ENCODE results near the gene ZNF467. TPM values are rescaled to one million over a fixed set of nuclear protein-coding genes. Genes with fewer than 3 reads are reported as not detected.

The ZNF467 gene
- total and polyA plus RNA-seq, 2 donors (not counting 3 experiments of a cell fraction or from before 2014, with no cell fraction given): 4.2 to 8.9 TPM

- Histone ChIP-seq H3K27ac (ENCODE audit: insufficient read depth, low read depth, low read length) (no peak overlapping the region), H3K9me1 (replicated peaks; ENCODE audit: control insufficient read depth, extremely low read depth, insufficient read depth, low read length) (no peaks in the 10 kb centered on the region), H3K4me2 (ENCODE audit: insufficient read depth, low read length) (no peak overlapping the region), H4K20me1 (replicated peaks; ENCODE audit: control insufficient read depth, extremely low read depth, insufficient read depth, low read length) (no peaks in the 10 kb centered on the region), H3K4me3 (replicated peaks in 1 of 3; ENCODE audit: insufficient read depth in 1 of 3, low read depth in 1 of 3, low read length in 3 of 3) (no peak overlapping the region), H3K9me3 (replicated peaks; ENCODE audit: control insufficient read depth, insufficient read depth, low read length) (no peaks in the 10 kb centered on the region), H3K27me3 (ENCODE audit: control insufficient read depth in 2 of 2, insufficient read depth in 2 of 2, low read length in 2 of 2) (peaks cover 4 to 8% of the 10 kb centered on the region in 2 experiments), H2AFZ (ENCODE audit: low read depth, low read length) (no peak overlapping the region), H3K9ac (replicated peaks; ENCODE audit: extremely low read depth, insufficient read depth, low read length) (no peak overlapping the region), H3K4me1 (ENCODE audit: control insufficient read depth, extremely low read depth, insufficient read depth, low read length) (no peaks in the 10 kb centered on the region), H3K36me3 (ENCODE audit: control insufficient read depth in 2 of 2, extremely low read depth in 1 of 2, insufficient read depth in 2 of 2, low read length in 2 of 2) (no peaks in the 10 kb centered on the region), H3K79me2 (ENCODE audit: control insufficient read depth, insufficient read depth, low read length) (no peaks in the 10 kb centered on the region)
- intact Hi-C loops (cut with micrococcal nuclease) (no loop called here), dilution Hi-C loops (cut with MboI; ENCODE audit: extremely low pct_ligation_motif_present, low sequenced_read_pairs) (no loop called here)
- ChIA-PET CTCF (no interaction called here), POLR2A (no interaction called here)
- DNase-seq (ENCODE audit: low read depth, low spot score) (no peak), FAIRE-seq (no peak)
- no TSS peak for BruUV-seq (replicated peaks)
- no peak for TF ChIP-seq FOS (IDR thresholded peaks at IDR 0.05; ENCODE audit: borderline replicate concordance, insufficient read depth, low read length)
- TF ChIP-seq, protein P1, sequence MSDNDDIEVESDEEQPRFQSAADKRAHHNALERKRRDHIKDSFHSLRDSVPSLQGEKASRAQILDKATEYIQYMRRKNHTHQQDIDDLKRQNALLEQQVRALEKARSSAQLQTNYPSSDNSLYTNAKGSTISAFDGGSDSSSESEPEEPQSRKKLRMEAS (IDR thresholded peaks at IDR 0.05; ENCODE audit: insufficient read depth, insufficient read length): no peak
- TF ChIP-seq CTCF (IDR thresholded peaks at IDR 0.05; ENCODE audit: extremely low read depth in 1 of 2, insufficient read depth in 1 of 2, low read depth in 1 of 2, low read length in 2 of 2): no peak
- TF ChIP-seq EZH2 (IDR thresholded peaks at IDR 0.05; ENCODE audit: borderline replicate concordance, low read depth, low read length, severe bottlenecking): no peak
- TF ChIP-seq GATA2 (IDR thresholded peaks at IDR 0.05; ENCODE audit: insufficient read depth, insufficient read length, low read depth, low read length): no peak
- TF ChIP-seq JUN (IDR thresholded peaks at IDR 0.05; ENCODE audit: borderline replicate concordance, insufficient read depth, insufficient read length, low read depth): no peak
- TF ChIP-seq POLR2A (IDR thresholded peaks at IDR 0.05; ENCODE audit: low read depth, low read length): no peak
- TF ChIP-seq POLR2AphosphoS5 (IDR thresholded peaks at IDR 0.05; ENCODE audit: insufficient read depth, low read depth, low read length): no peak
- no peak for TF ChIP-seq MYC (IDR thresholded peaks at IDR 0.05; ENCODE audit: low read depth, low read length)
Observed at GRCh38 chr7:149792220-149792595, 18.8 kb upstream of the ZNF467 start.

Data from endothelial cell of umbilical vein (primary cell).